ENCODE results near the gene PRM2. TPM values are rescaled to one million over a fixed set of nuclear protein-coding genes. Genes with fewer than 3 reads are reported as not detected.

PRM2 gene
- total RNA-seq, 1 experiment from 2014 or later = not detected

DNA sequence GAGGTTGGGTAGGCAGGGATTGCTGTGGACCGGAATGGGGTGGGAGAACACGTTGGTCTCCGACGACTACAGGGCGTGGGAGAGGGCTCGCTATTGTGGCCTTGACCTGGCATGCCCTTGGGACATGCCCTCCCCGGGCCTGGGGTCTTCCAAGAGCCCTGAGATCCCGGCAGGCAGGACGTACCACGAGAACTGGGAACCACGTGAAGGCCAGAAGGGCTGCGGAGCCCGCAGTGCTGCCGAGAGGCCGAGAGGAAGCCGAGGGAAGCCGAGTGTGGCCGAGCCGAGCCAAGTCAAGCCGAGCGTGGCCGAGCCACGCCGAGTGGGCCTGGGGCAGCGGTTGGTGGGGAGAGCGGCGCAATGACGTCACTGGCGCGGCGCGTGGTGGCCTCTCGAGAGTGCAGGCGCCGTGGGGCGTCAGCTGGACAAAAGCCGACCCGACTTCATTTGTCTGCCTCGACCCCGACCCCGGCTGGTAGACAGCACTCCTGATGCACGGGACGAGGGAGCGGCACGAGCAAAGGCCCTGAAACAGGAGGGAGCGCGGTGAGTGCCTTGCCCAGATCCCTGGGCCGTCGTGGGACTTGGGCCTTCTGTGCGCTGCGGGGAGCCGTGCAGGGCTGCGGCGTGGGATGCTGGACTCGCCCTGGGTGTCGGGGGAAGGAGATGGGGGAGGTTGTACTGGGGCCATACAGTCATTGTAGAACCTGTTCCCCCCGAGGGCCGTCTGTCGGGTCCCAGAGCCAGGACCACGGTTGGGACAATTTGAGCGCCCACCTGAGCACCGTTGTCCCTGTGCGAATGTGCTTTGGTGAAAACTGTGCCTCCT, 26.8 kb downstream of the PRM2 start:
- H2BK12ac ChIP-seq (ENCODE audit: insufficient read length, low read depth, low read length) = no peak overlapping the region
- H4K8ac ChIP-seq (replicated peaks; ENCODE audit: insufficient read length, low read depth, low read length) = no peak overlapping the region
- Mint-ChIP-seq H3K27ac (peak overlapping the region in 1 of 3 experiments; percentile 50; a peak in 2 of 7 replicates), H3K9me3 (no peaks in the 10 kb centered on the region), H3K4me3 (no peak overlapping the region), H3K4me1 (peaks cover 16 to 18% of the 10 kb centered on the region in 2 experiments), H3K36me3 (ENCODE audit: insufficient read depth in 1 of 3, low read depth in 3 of 3) (peaks cover 5 to 11% (median 8%) of the 10 kb centered on the region in 3 experiments; a peak in 6 of 7 replicates), H3K27me3 (ENCODE audit: low read depth) (peaks cover 1% of the 10 kb centered on the region; the same call in 1 of the 2 replicates)
- peaks cover 4% of the 10 kb centered on the region; the same call in 1 of the 2 replicates for H3K79me2 ChIP-seq (ENCODE audit: insufficient read depth, low read length)
- H3K9ac ChIP-seq (ENCODE audit: extremely low read depth, insufficient read length, low read length) = no peak overlapping the region
- no peaks in the 10 kb centered on the region for H3K9me3 ChIP-seq (ENCODE audit: control insufficient read depth, low read depth, low read length)
- no peak overlapping the region for H3K27ac ChIP-seq (ENCODE audit: insufficient read length, low read depth, low read length)
- no peak overlapping the region for H3K4ac ChIP-seq (ENCODE audit: low read depth, low read length)
- H2BK15ac ChIP-seq (ENCODE audit: low read depth, low read length) = no peak overlapping the region
- H3K23ac ChIP-seq (ENCODE audit: insufficient read length, low read depth, low read length) = no peak overlapping the region
- no peak overlapping the region for H3K56ac ChIP-seq (ENCODE audit: insufficient read length, low read depth, low read length)
- no CpG with 5 or more reads among the region's 63 CpGs for WGBS (ENCODE audit: extremely low coverage, insufficient read length, low lambda C conversion rate)
- H3K79me1 ChIP-seq (ENCODE audit: insufficient read depth, low read depth, low read length, poor library complexity, severe bottlenecking) = no peaks in the 10 kb centered on the region
- H4K5ac ChIP-seq (ENCODE audit: insufficient read length, low read depth, low read length) = no peak overlapping the region
- H2BK120ac ChIP-seq (ENCODE audit: low read depth, low read length, poor library complexity, severe bottlenecking) = no peak overlapping the region
- peaks cover 6% of the 10 kb centered on the region for H4K20me1 ChIP-seq (ENCODE audit: control insufficient read depth, insufficient read depth, insufficient read length)
- H4K91ac ChIP-seq (ENCODE audit: insufficient read length, low read depth, low read length) = no peak overlapping the region
- H3K4me1 ChIP-seq (ENCODE audit: insufficient read depth, low read length) = no peaks in the 10 kb centered on the region
- no peaks in the 10 kb centered on the region for H3K23me2 ChIP-seq (ENCODE audit: insufficient read length, low read depth, low read length, poor library complexity, severe bottlenecking)
- no peaks in the 10 kb centered on the region for H3K27me3 ChIP-seq (ENCODE audit: insufficient read depth, low read length)
- H2AFZ ChIP-seq (ENCODE audit: low read length) = no peak overlapping the region
- H3T11ph ChIP-seq (ENCODE audit: low read length) = no peak overlapping the region
- H2AK5ac ChIP-seq (ENCODE audit: insufficient read length, low read length) = no peak overlapping the region
- no peak overlapping the region for H2BK20ac ChIP-seq (ENCODE audit: low read depth, low read length, poor library complexity, severe bottlenecking)
- H3K4me2 ChIP-seq (ENCODE audit: insufficient read depth, insufficient read length, low read length) = no peak overlapping the region
- TF ChIP-seq, protein P1, sequence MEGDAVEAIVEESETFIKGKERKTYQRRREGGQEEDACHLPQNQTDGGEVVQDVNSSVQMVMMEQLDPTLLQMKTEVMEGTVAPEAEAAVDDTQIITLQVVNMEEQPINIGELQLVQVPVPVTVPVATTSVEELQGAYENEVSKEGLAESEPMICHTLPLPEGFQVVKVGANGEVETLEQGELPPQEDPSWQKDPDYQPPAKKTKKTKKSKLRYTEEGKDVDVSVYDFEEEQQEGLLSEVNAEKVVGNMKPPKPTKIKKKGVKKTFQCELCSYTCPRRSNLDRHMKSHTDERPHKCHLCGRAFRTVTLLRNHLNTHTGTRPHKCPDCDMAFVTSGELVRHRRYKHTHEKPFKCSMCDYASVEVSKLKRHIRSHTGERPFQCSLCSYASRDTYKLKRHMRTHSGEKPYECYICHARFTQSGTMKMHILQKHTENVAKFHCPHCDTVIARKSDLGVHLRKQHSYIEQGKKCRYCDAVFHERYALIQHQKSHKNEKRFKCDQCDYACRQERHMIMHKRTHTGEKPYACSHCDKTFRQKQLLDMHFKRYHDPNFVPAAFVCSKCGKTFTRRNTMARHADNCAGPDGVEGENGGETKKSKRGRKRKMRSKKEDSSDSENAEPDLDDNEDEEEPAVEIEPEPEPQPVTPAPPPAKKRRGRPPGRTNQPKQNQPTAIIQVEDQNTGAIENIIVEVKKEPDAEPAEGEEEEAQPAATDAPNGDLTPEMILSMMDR (conservative IDR thresholded peaks at IDR 0.05) = no peak
- no peak for DNase-seq
- no peak overlapping the region for H3K14ac ChIP-seq (ENCODE audit: insufficient read depth, low read length)
- H3K18ac ChIP-seq (ENCODE audit: insufficient read length, low read depth, low read length) = no peak overlapping the region
- no peak overlapping the region for H2BK5ac ChIP-seq (ENCODE audit: insufficient read length, low read length)

Measured in H9 (cell line).